Endodermal cell (in vitro differentiated cells): ENCODE measurements around the gene GPR27. TPM values are rescaled to one million over a fixed set of nuclear protein-coding genes. Genes with fewer than 3 reads are reported as not detected.

Experiments
- DNase-seq: peaks from one replicate; pipeline ENCODE4 v3.0.0-alpha.2; 2017
- H3K27ac ChIP-seq: 2 replicates; pipeline ENCODE4 v1.5.1; 2013; ENCODE audit warnings: mild to moderate bottlenecking, low read depth, low read length, moderate library complexity
- H3K27me3 ChIP-seq: 2 replicates; pipeline ENCODE4 v1.6.1; 2013; ENCODE audit warnings: mild to moderate bottlenecking, low read length, moderate library complexity; ENCODE audit not compliant: insufficient read depth, control insufficient read depth, poor library complexity, severe bottlenecking
- H3K36me3 ChIP-seq: 2 replicates; pipeline ENCODE4 v1.7.0; 2013; ENCODE audit warnings: mild to moderate bottlenecking, low read length, moderate library complexity; ENCODE audit not compliant: control insufficient read depth, insufficient read depth
- H3K4me1 ChIP-seq: one replicate; pipeline ENCODE4 v1.7.0; 2013; ENCODE audit warnings: low read length; ENCODE audit not compliant: control insufficient read depth, insufficient read depth
- H3K4me3 ChIP-seq: 2 replicates; pipeline ENCODE4 v1.5.1; 2013; ENCODE audit warnings: mild to moderate bottlenecking, low read length, moderate library complexity
- H3K9ac ChIP-seq: 2 replicates; pipeline ENCODE4 v1.6.1; 2013; ENCODE audit warnings: mild to moderate bottlenecking, low read length, moderate library complexity; ENCODE audit not compliant: poor library complexity, severe bottlenecking; ENCODE audit errors: extremely low read depth
- H3K9me3 ChIP-seq: 2 replicates; pipeline ENCODE4 v1.6.1; 2013; ENCODE audit warnings: mild to moderate bottlenecking, low read length, moderate library complexity; ENCODE audit not compliant: control insufficient read depth
- H3K27ac Mint-ChIP-seq: 2 replicates; pipeline ENCODE4 v1.8.0; 2020; ENCODE audit warnings: mixed read lengths
- H3K27me3 Mint-ChIP-seq: 2 replicates; pipeline ENCODE4 v1.8.0; 2021; ENCODE audit warnings: mild to moderate bottlenecking, mixed read lengths; ENCODE audit not compliant: insufficient read depth
- H3K36me3 Mint-ChIP-seq: 2 replicates; pipeline ENCODE4 v1.8.0; 2020; ENCODE audit warnings: low read depth, mixed read lengths
- H3K4me1 Mint-ChIP-seq: 2 replicates; pipeline ENCODE4 v1.8.0; 2020; ENCODE audit warnings: mixed read lengths
- H3K4me3 Mint-ChIP-seq: 2 replicates; pipeline ENCODE4 v1.8.0; 2020; ENCODE audit warnings: mild to moderate bottlenecking, moderate library complexity, mixed read lengths
- H3K9me3 Mint-ChIP-seq: 2 replicates; pipeline ENCODE4 v1.8.0; 2020; ENCODE audit warnings: mild to moderate bottlenecking, mixed read lengths
- CTCF ChIP-seq: fragments of 200-600 bp; sonication (generic); conservative IDR thresholded peaks from 2 replicates; pipeline ENCODE4 v1.5.0; 2021; ENCODE audit warnings: antibody characterized with exemption, mild to moderate bottlenecking
- WGBS, 2 experiments: methylation state at CpG; one replicate each; pipeline versions ENCODE4 v1.1.5 to v1.1.7; 2013; ENCODE audit warnings: missing lambda C conversion rate in 2 of 2, mixed read lengths in 1 of 2; ENCODE audit not compliant: insufficient coverage in 1 of 2, insufficient read length in 1 of 2; 5-methylcytosine and 5-hydroxymethylcytosine counted together
- total RNA-seq, 2 donors: library from RNA; stranded (reverse); fragmentation: NEBNext Ultra II Directional in 1 of 2; extraction: Animal tissue kit (Norgen Biotek cat#: 25700) in 1 of 2; gene quantifications; 2 replicates in 1 of 2; 3 replicates in 1 of 2; pipeline ENCODE4 v1.2.1, GENCODE V29; 2021

Gene GPR27
- total RNA-seq, 2 donors from 2014 or later = 7.4 to 7.9 TPM

- Mint-ChIP-seq H3K27ac (no peak overlapping the region), H3K4me3 (no peak overlapping the region), H3K9me3 (no peaks in the 10 kb centered on the region), H3K4me1 (peaks cover 17% of the 10 kb centered on the region), H3K36me3 (no peaks in the 10 kb centered on the region), H3K27me3 (peaks cover 69% of the 10 kb centered on the region)
- H3K27me3 ChIP-seq = peaks cover 64% of the 10 kb centered on the region
- H3K9me3 ChIP-seq = no peaks in the 10 kb centered on the region
- H3K4me1 ChIP-seq = peaks cover 3% of the 10 kb centered on the region
- no peak overlapping the region for H3K9ac ChIP-seq
- H3K4me3 ChIP-seq = no peak overlapping the region
- DNase-seq = no peak
- 66 to 70% methylated on average over 6 of the region's 6 CpGs for whole genome bisulfite sequencing, 2 experiments
- no peak overlapping the region for H3K27ac ChIP-seq
- no peaks in the 10 kb centered on the region for H3K36me3 ChIP-seq
- TF ChIP-seq CTCF = no peak
These were observed 32.9 kb downstream of the GPR27 start for GRCh38 chr3:71786551-71786950.

GRCh38 chr3:71787851-71788405 is 34.3 kb downstream of the GPR27 start:
- peaks cover 17% of the 10 kb centered on the region for H3K4me1 Mint-ChIP-seq
- no peak overlapping the region for H3K27ac Mint-ChIP-seq

GRCh38 chr3:71789922-71790321 is 36.3 kb downstream of the GPR27 start:
- Histone ChIP-seq H3K36me3 (no peaks in the 10 kb centered on the region), H3K27ac (no peak overlapping the region), H3K9me3 (no peaks in the 10 kb centered on the region), H3K4me1 (no peaks in the 10 kb centered on the region), H3K9ac (no peak overlapping the region), H3K4me3 (no peak overlapping the region), H3K27me3 (peaks cover 40% of the 10 kb centered on the region)
- Mint-ChIP-seq H3K4me1 (peaks cover 9% of the 10 kb centered on the region), H3K9me3 (no peaks in the 10 kb centered on the region), H3K36me3 (no peaks in the 10 kb centered on the region), H3K27ac (no peak overlapping the region), H3K27me3 (peaks cover 43% of the 10 kb centered on the region), H3K4me3 (no peak overlapping the region)
- WGBS, 2 experiments = 98 to 100% methylated on average over 1 of the region's 1 CpG
- TF ChIP-seq CTCF = no peak
- no peak for DNase-seq

More at GRCh38 chr3:71787851-71788405, 34.3 kb downstream of the GPR27 start:
- no peak overlapping the region for H3K27ac ChIP-seq
- H3K9me3 Mint-ChIP-seq = no peaks in the 10 kb centered on the region
- no peak for DNase-seq
- 85 to 90% methylated on average over 5 to 7 of the region's 7 CpGs for WGBS, 2 experiments
- no peaks in the 10 kb centered on the region for H3K36me3 Mint-ChIP-seq
- H3K27me3 ChIP-seq = peaks cover 50% of the 10 kb centered on the region
- peaks cover 57% of the 10 kb centered on the region for H3K27me3 Mint-ChIP-seq
- H3K36me3 ChIP-seq = no peaks in the 10 kb centered on the region
- no peak overlapping the region for H3K4me3 ChIP-seq
- H3K9me3 ChIP-seq = no peaks in the 10 kb centered on the region
- peaks cover 3% of the 10 kb centered on the region for H3K4me1 ChIP-seq
- no peak overlapping the region for H3K4me3 Mint-ChIP-seq
- H3K9ac ChIP-seq = no peak overlapping the region
- TF ChIP-seq CTCF = no peak
